HG02571 (cell line): Measurements from ENCODE around the gene HNRNPUL1.
"Not testable (repeated sequence)": the region's sequence is repeated elsewhere in the genome, so short reads cannot be mapped to it uniquely, and the experiment has no call there.

Experiments
- ATAC-seq: cut with Tn5 transposase; IDR thresholded peaks from one replicate; pipeline ENCODE4 v1.9.1; 2021; ENCODE audit warnings: mild to moderate bottlenecking, moderate library complexity; ENCODE audit not compliant: unreplicated experiment

Gene HNRNPUL1

GRCh38 chr19:41324231-41324702 is 60.1 kb downstream of the HNRNPUL1 start:
- no peak for ATAC-seq

- no peak for ATAC-seq
Measured at GRCh38 chr19:41324921-41325639, 60.9 kb downstream of the HNRNPUL1 start.

GRCh38 chr19:41325640-41325946 is 61.4 kb downstream of the HNRNPUL1 start:
- ATAC-seq, result no peak

GRCh38 chr19:41325947-41326706 is 62.0 kb downstream of the HNRNPUL1 start:
- no peak for ATAC-seq

- no peak for ATAC-seq
Measured at GRCh38 chr19:41327076-41327575, 63.0 kb downstream of the HNRNPUL1 start.

- peak; percentile 58 for ATAC-seq
Measured at GRCh38 chr19:41327576-41328156, 63.5 kb downstream of the HNRNPUL1 start.

GRCh38 chr19:41328157-41328841 is 64.1 kb downstream of the HNRNPUL1 start:
- ATAC-seq, result no peak

GRCh38 chr19:41328842-41329225 is 64.7 kb downstream of the HNRNPUL1 start:
- ATAC-seq, result no peak

- ATAC-seq, result no peak
Measured at GRCh38 chr19:41330481-41330880, 66.3 kb downstream of the HNRNPUL1 start.

- ATAC-seq, result no peak
Measured at GRCh38 chr19:41330946-41331678, 66.9 kb downstream of the HNRNPUL1 start.

GRCh38 chr19:41332000-41332399 is 67.8 kb downstream of the HNRNPUL1 start:
- ATAC-seq, result no peak

GRCh38 chr19:41332468-41332867 is 68.3 kb downstream of the HNRNPUL1 start:
- no peak for ATAC-seq

GRCh38 chr19:41334793-41335192 is 70.6 kb downstream of the HNRNPUL1 start:
- ATAC-seq, result no peak

- ATAC-seq, result no peak
Measured at GRCh38 chr19:41335467-41335866, 71.3 kb downstream of the HNRNPUL1 start.

GRCh38 chr19:41339936-41340335 is 75.8 kb downstream of the HNRNPUL1 start:
- no peak for ATAC-seq

GRCh38 chr19:41341669-41342490 is 77.7 kb downstream of the HNRNPUL1 start:
- no peak for ATAC-seq

- no peak for ATAC-seq
Measured at GRCh38 chr19:41344162-41344561, 80.0 kb downstream of the HNRNPUL1 start.

- not testable (repeated sequence) for ATAC-seq
Measured at GRCh38 chr19:41346916-41347315, 82.7 kb downstream of the HNRNPUL1 start.

- ATAC-seq, result no peak
Measured at GRCh38 chr19:41350735-41351338, 86.7 kb downstream of the HNRNPUL1 start.
